Measurements from ENCODE around the gene RASSF7. TPM values are rescaled to one million over a fixed set of nuclear protein-coding genes. Genes with fewer than 3 reads are reported as not detected.

Gene RASSF7
- total RNA-seq, 1 experiment from 2014 or later, result 124 TPM

DNA sequence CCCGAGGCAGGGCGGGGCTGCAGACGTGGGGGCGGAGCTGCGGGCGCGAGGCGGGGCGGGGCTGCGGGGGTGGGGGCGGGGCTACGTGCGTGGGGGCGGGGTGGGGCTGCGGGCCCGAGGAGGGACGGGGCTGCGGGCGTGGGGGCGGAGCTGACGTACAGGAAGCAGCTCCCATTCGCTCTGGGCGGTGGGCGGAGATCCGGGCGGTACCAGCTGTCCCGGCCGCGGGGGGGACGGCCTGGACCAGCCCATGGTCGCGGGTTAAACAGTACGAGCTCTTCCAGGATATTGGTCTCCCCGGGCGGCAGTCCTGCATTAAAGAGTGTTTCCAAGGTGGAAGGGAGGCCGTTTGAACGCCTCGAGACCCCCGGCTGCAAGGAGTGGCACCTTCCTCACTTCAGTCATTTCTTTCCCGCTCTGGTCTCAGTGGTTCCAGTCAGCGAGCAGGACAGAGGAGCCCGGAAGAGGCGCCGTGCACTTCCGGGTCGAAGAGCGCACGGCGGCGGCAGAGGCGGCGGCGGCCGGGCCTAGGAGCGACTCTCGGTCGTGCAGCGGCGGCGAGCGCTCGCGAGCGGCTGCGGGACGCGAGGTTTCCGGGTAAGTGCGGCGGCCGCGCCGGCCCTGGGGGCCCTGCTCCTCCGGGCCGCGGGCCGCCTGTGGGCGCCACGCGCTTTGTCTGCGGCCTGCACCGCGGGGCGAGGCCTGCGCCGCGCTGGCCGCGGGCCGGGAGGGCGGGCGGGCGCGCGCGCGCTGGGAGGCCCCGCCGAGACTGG lies 15.4 kb downstream of the RASSF7 start, which contains the start of gene PHRF1:
Gene PHRF1 (plus strand): TSS at position 475 of the 773 bp plus-strand sequence. CDS start 5,043 bp downstream, outside the sequence.
- in situ Hi-C loops (cut with HindIII; ENCODE audit: low pct_unique_long_range_greater_than_20kb, low sequenced_read_pairs), result no loop called here
- peak; percentile 92 for DNase-seq (ENCODE audit: low read depth)

DNA sequence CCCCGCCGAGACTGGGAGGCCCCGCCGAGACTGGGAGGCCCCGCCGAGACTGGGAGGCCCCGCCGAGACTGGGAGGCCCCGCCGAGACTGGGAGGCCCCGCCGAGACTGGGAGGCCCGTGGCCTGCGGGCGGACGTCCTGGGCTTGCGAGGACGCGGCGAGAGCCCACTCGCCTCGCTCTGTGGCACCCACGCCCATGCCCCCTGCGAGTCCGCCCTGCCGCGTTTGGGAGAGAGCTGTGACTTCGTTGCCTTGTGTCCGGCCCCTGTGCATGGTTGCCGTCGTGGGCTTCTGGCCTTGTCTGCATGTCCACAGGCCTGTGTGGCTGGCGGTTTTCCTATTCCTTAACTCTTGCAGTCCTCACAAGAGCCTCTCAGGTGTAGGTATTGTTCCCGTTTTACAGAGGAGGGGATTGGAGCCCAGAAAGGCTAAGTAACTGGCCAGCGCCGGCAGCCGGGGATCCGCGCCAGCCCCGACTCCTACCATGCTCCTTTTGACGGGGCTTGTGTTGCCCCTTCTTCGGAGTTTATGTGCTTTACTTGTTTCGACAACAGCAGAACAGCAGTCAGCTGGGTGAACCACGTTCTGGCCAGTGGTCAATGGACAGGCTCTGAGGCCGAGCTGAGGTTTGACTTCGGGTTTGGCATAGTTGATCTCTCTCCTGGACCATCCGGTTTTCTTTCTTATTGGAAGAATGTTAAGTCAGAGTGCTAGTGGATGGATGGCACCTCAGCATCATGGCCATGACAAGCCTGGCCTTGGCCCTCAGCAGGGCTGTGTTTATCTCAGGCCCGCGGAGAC lies 16.2 kb downstream of the RASSF7 start:
- DNase-seq (ENCODE audit: low read depth), result no peak
- in situ Hi-C loops (cut with HindIII; ENCODE audit: low pct_unique_long_range_greater_than_20kb, low sequenced_read_pairs), result no loop called here

DNA sequence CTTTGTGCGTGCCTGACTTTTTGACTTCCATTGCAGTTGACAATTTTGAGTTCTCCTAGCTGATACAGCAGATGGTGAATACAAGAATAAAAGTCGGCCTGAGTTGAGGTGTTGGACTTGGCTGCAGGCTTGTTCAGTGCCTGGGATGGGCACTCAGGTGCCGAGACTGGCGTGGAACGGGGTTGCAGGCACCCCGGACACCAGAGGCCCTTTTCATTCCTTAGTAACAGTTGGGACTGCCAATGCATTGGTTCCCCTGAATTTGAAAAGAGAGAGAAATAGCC lies 16.8 kb downstream of the RASSF7 start:
- DNase-seq (ENCODE audit: low read depth), result no peak
- in situ Hi-C loops (cut with HindIII; ENCODE audit: low pct_unique_long_range_greater_than_20kb, low sequenced_read_pairs), result no loop called here

DNA sequence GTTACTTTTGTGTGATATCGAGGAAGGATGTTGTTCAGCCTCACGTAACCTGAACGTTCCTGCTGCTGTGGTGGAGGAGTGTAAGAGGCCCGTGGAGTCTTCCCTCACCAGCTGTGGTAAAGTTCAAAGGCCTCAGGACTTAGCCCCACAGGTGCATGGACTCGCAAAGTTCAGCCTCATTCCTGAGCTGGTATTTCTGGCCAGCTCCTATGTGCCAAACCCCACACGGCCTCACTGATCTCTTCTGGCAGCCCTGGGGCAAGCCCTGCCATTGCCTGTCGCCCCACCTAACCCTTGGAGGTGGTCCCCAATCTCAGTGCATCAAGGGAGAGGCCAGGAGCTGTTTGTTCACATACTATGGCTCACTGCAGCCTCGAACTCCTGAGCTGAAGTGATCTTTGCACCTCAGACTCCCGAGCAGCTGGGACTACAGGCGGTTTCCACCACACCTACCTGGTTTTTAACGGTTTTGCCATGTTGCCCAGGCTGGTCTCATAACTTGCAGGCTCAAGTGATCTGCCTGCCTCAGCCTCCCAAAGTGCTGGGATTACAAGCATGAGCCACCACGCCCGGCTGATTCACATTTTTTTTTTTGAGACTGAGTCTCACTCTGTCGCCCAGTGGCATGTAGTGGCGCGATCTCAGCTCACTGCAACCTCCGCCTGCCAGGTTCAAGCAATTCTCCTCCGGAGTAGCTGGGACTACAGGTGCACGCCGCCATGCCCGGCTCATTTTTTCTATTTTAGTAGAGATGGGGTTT lies 17.7 kb downstream of the RASSF7 start:
- in situ Hi-C loops (cut with HindIII; ENCODE audit: low pct_unique_long_range_greater_than_20kb, low sequenced_read_pairs), result no loop called here

DNA sequence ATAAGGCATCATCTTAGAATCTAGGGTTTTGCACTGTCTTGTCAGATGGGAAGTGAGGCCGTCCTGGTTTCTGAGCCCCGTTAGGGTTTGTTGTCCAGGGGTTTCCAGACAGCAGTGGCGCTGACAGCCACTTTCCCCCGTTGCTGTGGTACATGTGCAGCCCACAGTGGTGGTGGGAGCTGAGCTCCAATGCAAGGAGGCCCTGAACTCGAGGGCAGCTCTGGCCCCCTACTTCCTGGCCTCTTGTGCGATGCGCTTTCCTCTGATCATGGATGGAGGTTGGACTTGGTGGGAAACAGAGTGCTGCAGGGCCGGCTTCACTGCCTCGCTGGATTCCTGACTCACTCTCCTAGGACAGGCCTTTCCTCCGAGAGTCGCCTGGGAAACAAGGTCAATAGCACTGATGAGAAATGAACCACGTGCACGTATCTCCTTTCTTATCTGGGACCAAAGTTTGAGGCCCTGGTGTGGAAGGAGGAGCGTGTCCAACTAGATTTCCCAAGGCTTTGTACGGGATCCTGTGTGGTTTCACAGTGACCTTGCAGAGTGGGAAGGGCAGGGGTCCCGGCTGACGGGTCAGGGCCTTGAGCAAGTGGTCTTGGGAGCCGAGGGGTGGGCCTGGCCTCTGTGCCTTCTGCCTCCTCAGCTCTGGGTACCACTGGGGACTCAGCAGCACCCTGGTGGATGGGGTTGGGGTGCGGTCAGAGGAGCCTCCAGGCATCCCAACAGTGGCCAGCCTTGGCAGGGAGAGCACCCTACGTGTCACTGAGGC lies 19.2 kb downstream of the RASSF7 start:
- peak; percentile 50 for DNase-seq (ENCODE audit: low read depth)
- in situ Hi-C loops (cut with HindIII; ENCODE audit: low pct_unique_long_range_greater_than_20kb, low sequenced_read_pairs), result no loop called here

More for the DNA sequence above, 17.7 kb downstream of the RASSF7 start:
- no peak for DNase-seq (ENCODE audit: low read depth)

DNA sequence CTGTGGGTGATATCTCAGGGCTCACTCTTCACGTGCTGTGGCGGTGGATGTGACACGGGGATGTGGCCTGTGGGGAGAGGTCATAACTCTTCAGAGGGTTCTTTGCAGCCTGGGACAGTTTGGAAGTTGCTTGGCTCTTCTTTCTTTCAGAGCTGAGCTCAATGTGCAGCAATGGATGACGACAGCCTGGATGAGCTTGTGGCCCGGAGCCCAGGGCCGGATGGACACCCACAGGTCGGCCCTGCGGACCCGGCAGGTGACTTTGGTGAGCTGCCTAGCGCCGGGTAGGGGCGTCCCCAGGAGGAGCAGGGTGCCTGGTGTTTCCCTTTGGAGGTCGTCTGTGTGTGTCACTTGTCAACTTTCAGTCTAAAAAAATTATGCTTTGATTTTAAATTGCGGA lies 20.6 kb downstream of the RASSF7 start:
- DNase-seq (ENCODE audit: low read depth), result no peak
- in situ Hi-C loops (cut with HindIII; ENCODE audit: low pct_unique_long_range_greater_than_20kb, low sequenced_read_pairs), result no loop called here

DNA sequence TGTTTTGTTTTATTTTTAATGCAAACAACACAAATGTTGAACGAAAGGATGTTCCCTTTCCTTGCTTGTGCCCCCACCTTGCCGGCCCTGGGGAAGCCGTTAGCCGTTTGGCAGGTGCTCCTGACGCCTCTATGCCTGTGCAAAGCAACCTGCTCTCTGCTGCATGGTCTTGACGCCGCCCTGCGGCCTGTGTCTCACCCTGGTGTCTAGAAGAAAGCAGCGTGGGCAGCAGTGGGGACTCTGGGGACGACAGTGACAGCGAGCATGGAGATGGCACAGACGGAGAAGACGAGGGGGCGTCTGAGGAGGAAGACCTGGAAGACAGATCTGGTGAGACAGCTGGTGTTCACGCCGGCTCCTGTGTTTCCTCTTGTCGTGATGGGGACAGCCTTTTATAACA lies 21.0 kb downstream of the RASSF7 start:
- no peak for DNase-seq (ENCODE audit: low read depth)
- in situ Hi-C loops (cut with HindIII; ENCODE audit: low pct_unique_long_range_greater_than_20kb, low sequenced_read_pairs), result no loop called here

DNA sequence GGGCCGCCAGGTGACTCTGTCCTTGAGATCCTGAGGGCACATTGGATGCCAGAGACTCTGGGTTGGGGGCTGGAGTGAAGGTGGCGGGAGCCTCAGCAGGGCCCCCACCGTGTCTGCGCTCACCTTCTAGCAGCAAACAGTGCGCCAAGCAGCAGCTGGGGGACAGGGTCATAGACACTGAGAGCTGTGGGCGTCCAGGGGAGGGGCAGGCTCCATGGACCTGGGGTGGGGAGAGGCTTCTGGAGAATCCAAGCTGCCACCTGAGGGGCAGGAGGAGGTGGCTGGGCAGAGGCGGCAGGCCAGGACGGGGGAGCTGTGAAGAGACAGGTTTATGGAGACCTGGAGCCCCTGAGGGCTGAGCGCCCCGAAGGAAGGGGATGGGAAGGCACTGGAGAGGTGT lies 23.5 kb downstream of the RASSF7 start:
- in situ Hi-C loops (cut with HindIII; ENCODE audit: low pct_unique_long_range_greater_than_20kb, low sequenced_read_pairs), result no loop called here

DNA sequence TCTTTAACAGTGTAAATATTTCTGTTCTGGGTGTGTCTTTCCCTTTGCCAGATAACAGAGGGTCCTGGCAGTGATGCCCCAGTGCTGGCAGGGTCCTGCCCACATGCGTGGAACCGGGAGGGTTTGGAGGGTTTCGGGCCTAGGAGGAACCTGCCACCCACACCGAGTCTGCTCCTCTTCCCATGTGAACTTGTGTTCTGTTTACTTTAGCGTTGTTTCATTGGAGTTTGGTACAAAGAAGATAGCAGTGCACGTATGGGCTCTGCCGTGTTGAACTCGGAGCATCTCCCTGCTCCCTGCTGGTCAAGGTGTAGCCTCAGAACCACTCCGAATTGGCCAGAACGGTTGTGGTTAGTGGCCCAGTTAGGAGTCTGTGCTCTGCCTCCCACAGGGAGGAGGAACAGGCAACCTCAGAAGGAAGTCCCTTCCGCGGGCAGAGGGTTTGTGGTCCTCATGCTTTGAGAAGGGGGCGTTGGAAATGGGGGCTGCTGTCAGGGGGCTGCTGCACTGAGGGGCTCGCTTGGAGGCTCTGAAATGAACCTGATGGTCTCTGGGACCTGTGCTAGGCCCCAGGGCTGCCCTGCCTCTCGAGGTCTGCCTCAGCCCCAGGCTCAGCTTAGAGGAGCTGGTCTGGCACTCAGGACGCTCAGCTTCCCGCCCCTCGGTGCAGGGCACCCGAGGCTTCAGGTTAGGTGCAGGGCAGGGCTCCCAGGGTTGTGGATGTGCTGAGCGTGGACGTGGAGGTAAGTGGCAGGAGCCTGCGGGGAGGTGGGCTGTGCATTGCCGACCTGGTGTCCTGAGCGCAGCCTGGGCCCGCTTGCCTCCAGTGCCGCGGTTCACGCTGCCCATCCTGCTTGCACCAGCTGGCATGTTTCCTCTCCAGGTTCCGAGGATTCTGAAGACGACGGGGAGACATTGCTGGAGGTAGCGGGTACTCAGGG lies 25.9 kb downstream of the RASSF7 start:
- no peak for DNase-seq (ENCODE audit: low read depth)
- in situ Hi-C loops (cut with HindIII; ENCODE audit: low pct_unique_long_range_greater_than_20kb, low sequenced_read_pairs), result no loop called here

More for the DNA sequence above, 23.5 kb downstream of the RASSF7 start:
- DNase-seq (ENCODE audit: low read depth), result no peak

DNA sequence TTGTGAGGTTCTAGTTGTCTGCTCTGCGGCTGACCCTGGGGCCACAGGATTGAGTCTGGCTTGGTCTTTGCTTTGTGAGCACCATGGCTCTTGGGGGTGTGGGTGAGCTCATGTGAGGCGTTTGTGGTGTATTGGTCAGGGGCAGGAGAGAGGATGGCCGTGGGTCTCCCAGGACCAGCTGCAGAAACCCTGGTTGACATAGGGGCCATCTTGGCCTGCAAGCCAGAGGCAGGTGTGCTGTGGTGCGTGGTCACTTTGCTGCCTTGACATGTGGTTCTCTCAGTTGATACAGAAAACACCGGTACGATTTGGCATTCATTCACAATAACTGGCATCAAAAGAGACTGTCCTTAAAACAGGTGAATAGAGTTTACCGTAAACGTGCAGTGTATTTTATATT lies 26.8 kb downstream of the RASSF7 start:
- in situ Hi-C loops (cut with HindIII; ENCODE audit: low pct_unique_long_range_greater_than_20kb, low sequenced_read_pairs), result no loop called here
- DNase-seq (ENCODE audit: low read depth), result no peak

DNA sequence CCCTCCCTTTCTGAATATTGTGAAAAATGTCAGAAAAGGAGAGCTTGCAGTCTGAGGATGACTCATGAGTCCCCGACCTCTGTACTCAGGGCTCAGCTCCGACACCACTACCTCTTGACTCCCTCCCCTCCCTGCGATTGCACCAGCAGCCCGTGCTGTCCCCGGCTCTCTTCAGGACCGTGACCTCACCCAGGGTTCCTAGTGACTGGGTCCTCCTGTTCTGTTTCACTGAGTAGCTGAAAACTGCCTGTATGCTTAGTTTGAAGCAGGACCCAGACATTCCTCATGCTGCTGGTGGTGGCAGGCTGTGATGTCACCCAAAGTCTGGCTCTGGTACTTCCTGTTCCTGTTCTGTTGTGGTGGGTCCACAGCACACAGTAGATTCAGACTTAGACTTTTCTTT lies 27.2 kb downstream of the RASSF7 start:
- DNase-seq (ENCODE audit: low read depth), result peak; percentile 83

DNA sequence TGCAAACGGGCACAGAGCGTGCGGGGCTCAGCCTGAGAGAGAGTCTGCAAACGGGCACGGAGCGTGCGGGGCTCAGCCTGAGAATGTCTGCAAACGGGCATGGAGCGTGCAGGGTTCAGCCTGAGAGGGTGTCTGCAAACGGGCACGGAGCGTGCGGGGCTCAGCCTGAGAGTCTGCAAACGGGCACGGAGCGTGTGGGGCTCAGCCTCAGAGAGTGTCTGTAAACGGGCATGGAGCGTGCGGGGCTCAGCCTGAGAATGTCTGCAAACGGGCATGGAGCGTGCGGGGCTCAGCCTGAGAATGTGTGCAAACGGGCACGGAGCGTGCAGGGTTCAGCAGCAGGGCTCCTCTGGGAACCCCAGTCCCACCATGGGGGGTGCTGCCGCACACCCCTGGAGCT lies 29.0 kb downstream of the RASSF7 start:
- in situ Hi-C loops (cut with HindIII; ENCODE audit: low pct_unique_long_range_greater_than_20kb, low sequenced_read_pairs), result no loop called here
- no peak for DNase-seq (ENCODE audit: low read depth)

More for the DNA sequence above, 27.2 kb downstream of the RASSF7 start:
- in situ Hi-C loops (cut with HindIII; ENCODE audit: low pct_unique_long_range_greater_than_20kb, low sequenced_read_pairs), result no loop called here

DNA sequence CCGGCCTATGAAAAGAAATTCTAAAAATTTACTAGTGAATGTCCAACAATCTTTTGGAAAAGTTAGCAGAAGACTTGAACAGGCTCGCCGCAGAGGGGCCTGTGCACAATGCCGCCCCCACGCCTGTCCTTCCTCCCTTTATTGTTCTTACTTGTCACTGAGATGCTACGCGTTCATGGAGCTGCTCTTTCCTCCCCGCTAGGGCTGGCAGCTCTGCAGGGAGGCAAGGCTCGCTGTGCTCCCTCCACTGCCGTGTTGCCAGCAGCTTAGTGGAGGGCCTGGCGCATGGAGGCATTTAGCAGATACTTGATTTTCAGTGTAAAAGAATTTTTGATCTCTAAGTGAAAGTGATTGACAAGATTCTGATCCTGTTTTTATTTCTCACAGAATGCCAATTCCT lies 30.2 kb downstream of the RASSF7 start:
- in situ Hi-C loops (cut with HindIII; ENCODE audit: low pct_unique_long_range_greater_than_20kb, low sequenced_read_pairs), result no loop called here
- DNase-seq (ENCODE audit: low read depth), result no peak

DNA sequence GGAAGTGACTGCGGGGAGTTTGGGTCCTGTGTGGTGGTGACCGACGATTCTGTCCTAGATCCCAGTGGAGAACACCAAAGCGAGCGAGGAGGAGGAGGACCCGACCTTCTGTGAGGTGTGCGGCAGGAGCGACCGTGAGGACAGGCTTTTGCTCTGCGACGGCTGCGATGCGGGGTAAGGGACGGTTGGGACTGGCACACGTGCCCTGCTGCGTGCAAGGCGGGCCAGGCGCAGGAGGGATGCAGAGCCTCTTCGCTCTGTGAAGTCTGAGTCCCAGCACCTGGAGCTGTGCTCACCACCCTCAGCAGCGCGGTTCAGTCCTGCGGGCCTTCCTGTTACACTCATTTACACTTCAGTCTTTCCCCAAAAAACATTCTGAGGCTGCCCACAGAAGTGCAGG lies 31.7 kb downstream of the RASSF7 start:
- in situ Hi-C loops (cut with HindIII; ENCODE audit: low pct_unique_long_range_greater_than_20kb, low sequenced_read_pairs), result no loop called here
- no peak for DNase-seq (ENCODE audit: low read depth)

DNA sequence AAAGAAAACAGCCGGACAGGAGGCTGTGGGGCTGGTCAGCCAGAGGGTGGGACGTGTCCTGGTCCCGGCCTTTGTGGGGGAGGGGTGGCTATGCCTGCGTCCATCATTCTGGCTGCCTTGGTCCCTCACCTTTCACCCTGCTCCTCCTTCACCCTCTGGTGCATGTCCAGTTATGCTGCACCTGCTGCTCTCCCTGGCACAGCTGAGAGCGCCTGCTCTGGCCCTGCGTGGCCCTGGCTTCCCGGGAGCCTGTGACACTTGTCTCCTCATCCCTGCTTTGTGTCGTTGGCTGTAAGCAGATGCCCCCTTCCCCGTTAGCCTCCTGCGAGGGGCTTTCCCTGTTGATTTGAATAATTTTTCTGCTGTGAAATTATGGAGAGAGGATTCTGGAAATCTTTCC lies 32.1 kb downstream of the RASSF7 start:
- DNase-seq (ENCODE audit: low read depth), result no peak
- in situ Hi-C loops (cut with HindIII; ENCODE audit: low pct_unique_long_range_greater_than_20kb, low sequenced_read_pairs), result no loop called here

DNA sequence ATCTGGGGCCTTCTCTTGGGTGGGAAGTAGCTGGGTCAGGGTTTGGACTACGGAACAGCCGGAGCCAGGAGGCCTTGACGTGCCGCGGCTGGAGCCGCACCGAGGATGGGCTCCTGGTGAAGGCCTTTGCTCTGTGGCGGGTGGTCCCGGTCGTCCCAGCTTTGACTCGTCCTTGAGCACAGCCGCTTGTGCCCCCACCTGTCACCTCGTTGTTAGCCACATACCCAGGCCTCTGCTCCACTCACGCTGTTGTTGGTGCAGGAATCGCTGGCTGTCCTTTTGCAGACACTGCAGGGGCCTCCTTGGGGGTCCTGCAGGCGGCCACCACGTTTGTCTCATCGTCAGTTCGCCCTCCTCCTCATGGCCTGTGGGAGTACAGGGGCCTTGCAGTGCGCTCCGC lies 32.6 kb downstream of the RASSF7 start:
- in situ Hi-C loops (cut with HindIII; ENCODE audit: low pct_unique_long_range_greater_than_20kb, low sequenced_read_pairs), result no loop called here
- DNase-seq (ENCODE audit: low read depth), result no peak

DNA sequence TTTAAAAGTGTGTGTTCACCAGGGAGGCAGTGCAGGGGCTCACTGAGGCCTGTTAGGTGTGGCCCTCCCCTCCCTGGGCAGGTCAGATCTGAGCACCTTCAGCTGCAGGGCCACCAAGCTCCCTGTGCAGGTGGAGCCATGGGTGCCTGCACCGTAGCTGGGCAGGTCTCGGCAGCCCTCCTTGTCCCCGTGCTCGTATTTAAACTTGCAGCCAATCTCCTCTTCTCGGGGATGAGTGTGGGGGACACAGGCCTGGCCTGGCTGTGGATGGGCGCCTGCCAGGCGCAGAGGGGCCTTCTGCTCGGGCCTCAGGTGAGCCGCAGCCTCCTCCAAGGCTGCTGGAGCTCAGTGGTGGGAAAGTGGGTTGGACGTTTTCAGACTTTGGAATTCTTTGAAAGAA lies 34.6 kb downstream of the RASSF7 start:
- in situ Hi-C loops (cut with HindIII; ENCODE audit: low pct_unique_long_range_greater_than_20kb, low sequenced_read_pairs), result no loop called here
- no peak for DNase-seq (ENCODE audit: low read depth)
